Mesenchymal stem cell (in vitro differentiated cells and primary cell): ENCODE results near the gene NDUFS6.

ENCODE experiments used
- DNase-seq: peaks from one replicate; pipeline ENCODE4 v3.0.0-alpha.2; 2013
- H2AFZ ChIP-seq: one replicate; pipeline ENCODE4 v1.6.1; 2013; ENCODE audit warnings: low read depth, mild to moderate bottlenecking, control low read depth, inconsistent platforms, low read length, moderate library complexity
- H2AK5ac ChIP-seq: 2 replicates; pipeline ENCODE4 v1.6.1; 2013; ENCODE audit warnings: low read length, moderate library complexity, mild to moderate bottlenecking, inconsistent platforms; ENCODE audit not compliant: severe bottlenecking
- H2BK120ac ChIP-seq: one replicate; pipeline ENCODE4 v1.6.1; 2013; ENCODE audit warnings: low read depth, mild to moderate bottlenecking, inconsistent platforms, low read length, moderate library complexity
- H2BK12ac ChIP-seq, 2 experiments: one replicate each; pipeline ENCODE4 v1.6.1; 2013; ENCODE audit warnings: inconsistent platforms in 2 of 2, low read length in 2 of 2, mild to moderate bottlenecking in 2 of 2, moderate library complexity in 2 of 2, control low read depth in 1 of 2
- H2BK15ac ChIP-seq: one replicate; pipeline ENCODE4 v1.6.1; 2013; ENCODE audit warnings: mild to moderate bottlenecking, low read depth, inconsistent platforms; ENCODE audit not compliant: poor library complexity, severe bottlenecking
- H2BK5ac ChIP-seq: 2 replicates; pipeline ENCODE4 v1.6.1; 2013; ENCODE audit warnings: low read depth, mild to moderate bottlenecking, low read length, control low read depth, inconsistent platforms; ENCODE audit not compliant: poor library complexity, severe bottlenecking
- H3K14ac ChIP-seq, 2 experiments: one replicate each; pipeline ENCODE4 v1.6.1; 2013; ENCODE audit warnings: inconsistent platforms in 2 of 2, low read length in 2 of 2, control low read depth in 1 of 2, mild to moderate bottlenecking in 1 of 2, moderate library complexity in 1 of 2
- H3K18ac ChIP-seq, 2 experiments: one replicate each; pipeline ENCODE4 v1.6.1; 2013; ENCODE audit warnings: inconsistent platforms in 2 of 2, low read length in 2 of 2, control low read depth in 1 of 2, low read depth in 1 of 2, mild to moderate bottlenecking in 1 of 2
- H3K23ac ChIP-seq, 2 experiments: one replicate each; pipeline ENCODE4 v1.6.1; 2013; ENCODE audit warnings: inconsistent platforms in 2 of 2, low read length in 2 of 2, mild to moderate bottlenecking in 2 of 2, moderate library complexity in 2 of 2, control low read depth in 1 of 2
- H3K27ac ChIP-seq: 2 replicates; pipeline ENCODE4 v1.5.1; 2013; ENCODE audit warnings: mild to moderate bottlenecking, moderate library complexity, low read length, control low read depth, inconsistent platforms; ENCODE audit not compliant: poor library complexity, severe bottlenecking
- H3K27me3 ChIP-seq, 2 experiments: 2 replicates each; pipeline versions ENCODE4 v1.6.1 to v1.7.0; 2013; ENCODE audit warnings: low read length in 2 of 2, mild to moderate bottlenecking in 2 of 2, moderate library complexity in 2 of 2, control low read depth in 1 of 2, inconsistent platforms in 1 of 2; ENCODE audit not compliant: control insufficient read depth in 1 of 2, insufficient read depth in 1 of 2
- H3K36me3 ChIP-seq, 2 experiments: 2 replicates each; pipeline versions ENCODE4 v1.6.1 to v1.7.0; 2013; ENCODE audit warnings: low read length in 2 of 2, control low read depth in 1 of 2, inconsistent platforms in 1 of 2, low read depth in 1 of 2, mild to moderate bottlenecking in 1 of 2; ENCODE audit not compliant: insufficient read depth in 2 of 2, control insufficient read depth in 1 of 2
- H3K4ac ChIP-seq, 2 experiments: one replicate each; pipeline ENCODE4 v1.6.1; 2013; ENCODE audit warnings: inconsistent platforms in 2 of 2, low read length in 2 of 2, mild to moderate bottlenecking in 2 of 2, moderate library complexity in 2 of 2, control low read depth in 1 of 2, low read depth in 1 of 2
- H3K4me1 ChIP-seq: 2 replicates; pipeline ENCODE4 v1.6.1; 2013; ENCODE audit warnings: low read depth, low read length, control low read depth; ENCODE audit not compliant: control insufficient read depth, insufficient read depth
- H3K4me2 ChIP-seq: 2 replicates; pipeline ENCODE4 v1.6.1; 2013; ENCODE audit warnings: low read length, mild to moderate bottlenecking, inconsistent platforms; ENCODE audit not compliant: poor library complexity, severe bottlenecking
- H3K4me3 ChIP-seq, 2 experiments: 2 replicates each; pipeline versions ENCODE4 v1.5.1 to v1.7.0; 2013; ENCODE audit warnings: low read length in 2 of 2, mild to moderate bottlenecking in 2 of 2, control low read depth in 1 of 2, low read depth in 1 of 2; ENCODE audit not compliant: insufficient read depth in 1 of 2
- H3K79me1 ChIP-seq: replicated peaks from 2 replicates; pipeline ENCODE4 v1.6.1; 2013; ENCODE audit warnings: mild to moderate bottlenecking, control low read depth, low read length, inconsistent platforms; ENCODE audit not compliant: poor library complexity, severe bottlenecking
- H3K9ac ChIP-seq: 2 replicates; pipeline ENCODE4 v1.7.0; 2013; ENCODE audit warnings: mild to moderate bottlenecking, low read length, moderate library complexity
- H3K9me3 ChIP-seq: 2 replicates; pipeline ENCODE4 v1.7.0; 2013; ENCODE audit warnings: mild to moderate bottlenecking, low read length; ENCODE audit not compliant: control insufficient read depth
- H4K8ac ChIP-seq: one replicate; pipeline ENCODE4 v1.6.1; 2013; ENCODE audit warnings: inconsistent platforms, mild to moderate bottlenecking, low read length, moderate library complexity
- H4K91ac ChIP-seq: one replicate; pipeline ENCODE4 v1.6.1; 2013; ENCODE audit warnings: mild to moderate bottlenecking, low read length, inconsistent platforms
- WGBS: methylation state at CpG from one replicate; pipeline ENCODE4 v1.1.7; 2013; ENCODE audit warnings: mixed read lengths; 5-methylcytosine and 5-hydroxymethylcytosine counted together

Gene NDUFS6

GRCh38 chr5:1827886-1828397, 26.7 kb downstream of the NDUFS6 start:
- Histone ChIP-seq H2BK120ac (no peak overlapping the region), H2BK5ac (no peak overlapping the region), H3K23ac (no peak overlapping the region), H2AK5ac (no peak overlapping the region), H3K4ac (no peak overlapping the region), H3K18ac (no peak overlapping the region), H4K8ac (no peak overlapping the region), H2BK15ac (no peak overlapping the region), H3K27ac (no peak overlapping the region), H3K4me2 (no peak overlapping the region), H3K14ac (no peak overlapping the region), H3K4me1 (peaks cover 2% of the 10 kb centered on the region), H3K4me3 (no peak overlapping the region), H3K9me3 (no peaks in the 10 kb centered on the region), H3K27me3 (peaks cover 5 to 17% of the 10 kb centered on the region in 2 experiments), H3K36me3 (peaks cover 33 to 41% of the 10 kb centered on the region in 2 experiments), H4K91ac (no peak overlapping the region), H3K79me1 (peaks cover 10% of the 10 kb centered on the region), H3K9ac (no peak overlapping the region), H2AFZ (no peak overlapping the region), H2BK12ac (no peak overlapping the region)
- WGBS, result 47% methylated on average over 29 of the region's 39 CpGs
- DNase-seq, result no peak

- no peaks in the 10 kb centered on the region for H3K9me3 ChIP-seq
- peaks cover 2% of the 10 kb centered on the region for H3K4me1 ChIP-seq
- H2BK5ac ChIP-seq, result no peak overlapping the region
- H4K91ac ChIP-seq, result no peak overlapping the region
- no peak overlapping the region for H2BK15ac ChIP-seq
- no peak for DNase-seq
- H3K36me3 ChIP-seq, result peaks cover 17% of the 10 kb centered on the region in 2 experiments
- peaks cover 22 to 44% of the 10 kb centered on the region in 2 experiments for H3K27me3 ChIP-seq
- H3K79me1 ChIP-seq, result no peaks in the 10 kb centered on the region
- no peak overlapping the region for H3K4ac ChIP-seq
- no peak overlapping the region for H3K4me3 ChIP-seq
- no peak overlapping the region for H3K27ac ChIP-seq
- no peak overlapping the region for H2BK120ac ChIP-seq
- no peak overlapping the region for H3K23ac ChIP-seq
- no peak overlapping the region for H3K18ac ChIP-seq
- H2AFZ ChIP-seq, result no peak overlapping the region
- no peak overlapping the region for H3K4me2 ChIP-seq
- no peak overlapping the region for H3K14ac ChIP-seq
- H2BK12ac ChIP-seq, result no peak overlapping the region
- H3K9ac ChIP-seq, result no peak overlapping the region
- no peak overlapping the region for H2AK5ac ChIP-seq
- WGBS, result 84% methylated on average over 17 of the region's 17 CpGs
- no peak overlapping the region for H4K8ac ChIP-seq
Measured at GRCh38 chr5:1830571-1831228, 29.5 kb downstream of the NDUFS6 start.

DNA sequence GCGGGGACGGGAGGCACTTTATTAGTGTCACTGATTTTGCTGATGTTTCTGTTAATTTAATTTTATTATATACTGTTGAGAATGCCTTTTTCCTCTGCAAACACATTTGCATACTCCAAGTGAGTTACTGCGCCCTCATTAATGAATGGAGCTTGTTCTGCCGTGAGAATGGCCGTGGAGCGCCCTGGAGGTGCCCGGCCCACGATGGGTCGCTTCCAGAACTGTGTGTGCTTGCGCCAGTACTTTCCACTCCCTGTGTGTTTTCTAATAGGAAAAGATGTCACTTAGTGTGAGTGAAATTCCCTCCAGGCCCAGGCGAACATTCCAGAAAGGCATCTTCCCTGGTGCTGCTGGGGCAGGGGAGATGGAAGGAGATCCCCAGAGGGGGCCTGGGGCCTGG, 30.1 kb downstream of the NDUFS6 start:
- no peak overlapping the region for H2BK12ac ChIP-seq
- 95% methylated on average over 9 of the region's 11 CpGs for WGBS
- H3K4me3 ChIP-seq, result no peak overlapping the region
- H3K9ac ChIP-seq, result no peak overlapping the region
- no peak overlapping the region for H2AFZ ChIP-seq
- H3K27me3 ChIP-seq, result peaks cover 22 to 48% of the 10 kb centered on the region in 2 experiments
- H4K8ac ChIP-seq, result no peak overlapping the region
- H3K4ac ChIP-seq, result no peak overlapping the region
- no peak overlapping the region for H3K18ac ChIP-seq
- no peak overlapping the region for H3K23ac ChIP-seq
- peaks cover 12 to 15% of the 10 kb centered on the region in 2 experiments for H3K36me3 ChIP-seq
- H3K4me2 ChIP-seq, result no peak overlapping the region
- H3K9me3 ChIP-seq, result no peaks in the 10 kb centered on the region
- H2BK120ac ChIP-seq, result no peak overlapping the region
- peaks cover 2% of the 10 kb centered on the region for H3K4me1 ChIP-seq
- H4K91ac ChIP-seq, result no peak overlapping the region
- no peak overlapping the region for H3K27ac ChIP-seq
- no peak overlapping the region for H2BK15ac ChIP-seq
- H3K14ac ChIP-seq, result no peak overlapping the region
- no peaks in the 10 kb centered on the region for H3K79me1 ChIP-seq
- H2BK5ac ChIP-seq, result no peak overlapping the region
- no peak for DNase-seq
- H2AK5ac ChIP-seq, result no peak overlapping the region

- no peaks in the 10 kb centered on the region for H3K9me3 ChIP-seq
- no peak overlapping the region for H2AFZ ChIP-seq
- H3K27me3 ChIP-seq, result peaks cover 22 to 54% of the 10 kb centered on the region in 2 experiments
- no peak overlapping the region for H2AK5ac ChIP-seq
- 69% methylated on average over 11 of the region's 14 CpGs for WGBS
- H3K4ac ChIP-seq, result no peak overlapping the region
- no peak for DNase-seq
- H3K27ac ChIP-seq, result no peak overlapping the region
- H2BK15ac ChIP-seq, result no peak overlapping the region
- no peak overlapping the region for H3K14ac ChIP-seq
- no peak overlapping the region for H4K8ac ChIP-seq
- no peak overlapping the region for H3K18ac ChIP-seq
- no peak overlapping the region for H2BK120ac ChIP-seq
- H3K36me3 ChIP-seq, result peaks cover 8 to 9% of the 10 kb centered on the region in 2 experiments
- H2BK5ac ChIP-seq, result no peak overlapping the region
- H3K4me1 ChIP-seq, result peaks cover 2% of the 10 kb centered on the region
- no peak overlapping the region for H2BK12ac ChIP-seq
- no peak overlapping the region for H3K23ac ChIP-seq
- no peak overlapping the region for H3K4me3 ChIP-seq
- H3K4me2 ChIP-seq, result no peak overlapping the region
- no peaks in the 10 kb centered on the region for H3K79me1 ChIP-seq
- H4K91ac ChIP-seq, result no peak overlapping the region
- H3K9ac ChIP-seq, result no peak overlapping the region
Measured at GRCh38 chr5:1831677-1832313, 30.6 kb downstream of the NDUFS6 start.
